HCT116 (cell line): ENCODE results near the gene NCAPD3. TPM values are rescaled to one million over a fixed set of nuclear protein-coding genes. Genes with fewer than 3 reads are reported as not detected.

Experiments
- ATAC-seq: fragments of 200-7000 bp; cut with Tn5 transposase; 2 replicates; pipeline ENCODE4 v1.9.1; 2020; ENCODE audit warnings: mild to moderate bottlenecking, moderate library complexity
- BruUV-seq: library from RNA; stranded (reverse); fragments of 400-500 nt; replicated peaks from 2 replicates; lab custom pipeline; 2021; lab: Mats Ljungman, UMichigan
- CTCF ChIA-PET: fragments of 300-600 bp; sonication (Branson Sonifier 250); formaldehyde crosslinking; loops from one replicate; lab custom pipeline; 2021; ENCODE audit warnings: antibody characterized with exemption; lab: Charles Lee
- POLR2A ChIA-PET: fragments of 300-600, 350-600 bp; sonication (Branson Sonifier 250); formaldehyde crosslinking; loops from one replicate; lab custom pipeline; 2021; ENCODE audit warnings: antibody characterized with exemption; lab: Charles Lee
- RAD21 ChIA-PET, 2 experiments: fragments of 300-600 bp; sonication (Branson Sonifier 250); formaldehyde crosslinking; loops; one replicate each; lab custom pipeline; 2023; ENCODE audit warnings: low total read pairs in 2 of 2; ENCODE audit not compliant: uncharacterized antibody in 2 of 2, unreplicated experiment in 2 of 2, low non-redundant PET in 1 of 2; lab: Charles Lee
- DNase-seq: peaks from one replicate; pipeline ENCODE4 v3.0.0-alpha.2; 2010; ENCODE audit warnings: low read depth, low spot score
- H2AFZ ChIP-seq: fragments of 200-600 bp; shearing (Covaris generic), sonication (generic); 2 replicates; pipeline ENCODE4 v1.6.1; 2017; ENCODE audit warnings: low read depth, mixed run types, mixed read lengths, antibody characterized with exemption, low read length; ENCODE audit not compliant: poor library complexity, severe bottlenecking
- H3K27ac ChIP-seq: 2 replicates; pipeline ENCODE4 v1.5.1; 2012; ENCODE audit warnings: low read depth, low read length
- H3K27me3 ChIP-seq: fragments of 200-600 bp; sonication (generic); 2 replicates; pipeline ENCODE4 v1.6.1; 2016; ENCODE audit warnings: mixed run types, low read length, mixed read lengths; ENCODE audit not compliant: insufficient read depth
- H3K36me3 ChIP-seq, 2 experiments: fragments of 200-500 bp in 1 of 2; fragments of 200-600 bp in 1 of 2; sonication (Bioruptor generic) in 1 of 2; sonication (generic) in 1 of 2; 2 replicates each; pipeline versions ENCODE4 v1.5.1 to v1.6.1; 2014 to 2016; ENCODE audit warnings: low read length in 2 of 2, inconsistent platforms in 1 of 2, mixed read lengths in 1 of 2, mixed run types in 1 of 2; ENCODE audit not compliant: insufficient read depth in 2 of 2, control insufficient read depth in 1 of 2
- H3K4me1 ChIP-seq, 2 experiments: fragments of 200-600 bp in 1 of 2; sonication (generic) in 1 of 2; 2 replicates each; pipeline versions ENCODE4 v1.5.1 to v1.6.1; 2012 to 2017; ENCODE audit warnings: low read length in 2 of 2, inconsistent platforms in 1 of 2, mild to moderate bottlenecking in 1 of 2, mixed read lengths in 1 of 2, mixed run types in 1 of 2, moderate library complexity in 1 of 2; ENCODE audit not compliant: insufficient read depth in 2 of 2, control insufficient read depth in 1 of 2
- H3K4me2 ChIP-seq: fragments of 200-600 bp; sonication (generic); 2 replicates; pipeline ENCODE4 v1.6.1; 2017; ENCODE audit warnings: mixed run types, low read length, mixed read lengths
- H3K4me3 ChIP-seq, 2 experiments: fragments of 200-600 bp in 1 of 2; sonication (generic) in 1 of 2; replicated peaks in 1 of 2; 2 replicates each; pipeline ENCODE4 v1.5.1; 2011 to 2016; ENCODE audit warnings: low read length in 2 of 2, control low read depth in 1 of 2, low read depth in 1 of 2, mild to moderate bottlenecking in 1 of 2, mixed read lengths in 1 of 2, mixed run types in 1 of 2
- H3K79me2 ChIP-seq: fragments of 200-600 bp; sonication (generic); 2 replicates; pipeline ENCODE4 v1.6.1; 2017; ENCODE audit warnings: mild to moderate bottlenecking, mixed run types, low read length, moderate library complexity, mixed read lengths; ENCODE audit not compliant: insufficient read depth
- H3K9ac ChIP-seq: fragments of 200-600 bp; sonication (generic); 2 replicates; pipeline ENCODE4 v1.6.1; 2016; ENCODE audit warnings: low read length, mixed read lengths
- H3K9me2 ChIP-seq: fragments of 200-600 bp; sonication (generic), shearing (Covaris generic); 2 replicates; pipeline ENCODE4 v1.6.1; 2017; ENCODE audit warnings: mixed run types, mild to moderate bottlenecking, moderate library complexity; ENCODE audit not compliant: insufficient read depth
- H3K9me3 ChIP-seq, 2 experiments: fragments of 200-500 bp in 1 of 2; fragments of 200-600 bp in 1 of 2; sonication (Bioruptor generic) in 1 of 2; sonication (generic) in 1 of 2; 2 replicates each; pipeline ENCODE4 v1.6.1; 2014 to 2017; ENCODE audit warnings: low read length in 2 of 2, mixed read lengths in 2 of 2, inconsistent platforms in 1 of 2, low read depth in 1 of 2, mild to moderate bottlenecking in 1 of 2, mixed run types in 1 of 2, moderate library complexity in 1 of 2; ENCODE audit not compliant: control insufficient read depth in 1 of 2, insufficient read depth in 1 of 2
- H4K20me1 ChIP-seq: fragments of 200-600 bp; sonication (generic), shearing (Covaris generic); 2 replicates; pipeline ENCODE4 v1.6.1; 2017; ENCODE audit warnings: mixed run types, mild to moderate bottlenecking, moderate library complexity; ENCODE audit not compliant: insufficient read depth
- ELF1 ChIP-seq: IDR thresholded peaks from 2 replicates; pipeline ENCODE4 v1.6.1; 2012; ENCODE audit warnings: low read depth, borderline replicate concordance
- POLR2AphosphoS5 ChIP-seq: IDR thresholded peaks from 2 replicates; pipeline ENCODE4 v1.6.1; 2011; ENCODE audit warnings: mild to moderate bottlenecking, low read depth, low read length, moderate library complexity
- RAD21 ChIP-seq: IDR thresholded peaks from 2 replicates; pipeline ENCODE4 v1.6.1; 2012; ENCODE audit warnings: low read depth, mild to moderate bottlenecking
- SP1 ChIP-seq: IDR thresholded peaks from 2 replicates; pipeline ENCODE4 v1.6.1; 2012; ENCODE audit warnings: low read depth
- TCF7L2 ChIP-seq: IDR thresholded peaks from 2 replicates; pipeline ENCODE4 v1.7.0; 2011; ENCODE audit warnings: borderline replicate concordance, inconsistent platforms; ENCODE audit not compliant: insufficient read depth, insufficient read length; ENCODE audit errors: extremely low read depth
- ZFX ChIP-seq: fragments of 450-650 bp; IDR thresholded peaks from 2 replicates; pipeline ENCODE4 v1.6.1; 2017
- ZNF274 ChIP-seq: fragments of 200-500 bp; sonication (Bioruptor generic); IDR thresholded peaks from 2 replicates; pipeline ENCODE4 v1.6.1; 2014; ENCODE audit warnings: mild to moderate bottlenecking, low read depth, low read length, inconsistent platforms
- intact Hi-C: fragments of 100-400 bp; cut with micrococcal nuclease; formaldehyde crosslinking; loops from 2 replicates; pipeline ENCODE4 v1.10.0; 2022
- total RNA-seq: library from RNA; stranded (reverse); gene quantifications from one replicate; pipeline ENCODE4 v1.2.1, GENCODE V29; 2021; ENCODE audit not compliant: unreplicated experiment
- TF ChIP-seq, protein P1 (sequence below): IDR thresholded peaks from 2 replicates; pipeline ENCODE4 v1.6.1; 2012
- TF ChIP-seq, protein P2 (sequence below): IDR thresholded peaks from 2 replicates; pipeline ENCODE4 v1.6.1; 2012; ENCODE audit warnings: low read depth

NCAPD3 gene
- total RNA-seq, 1 experiment from 2014 or later, result 71.0 TPM

DNA sequence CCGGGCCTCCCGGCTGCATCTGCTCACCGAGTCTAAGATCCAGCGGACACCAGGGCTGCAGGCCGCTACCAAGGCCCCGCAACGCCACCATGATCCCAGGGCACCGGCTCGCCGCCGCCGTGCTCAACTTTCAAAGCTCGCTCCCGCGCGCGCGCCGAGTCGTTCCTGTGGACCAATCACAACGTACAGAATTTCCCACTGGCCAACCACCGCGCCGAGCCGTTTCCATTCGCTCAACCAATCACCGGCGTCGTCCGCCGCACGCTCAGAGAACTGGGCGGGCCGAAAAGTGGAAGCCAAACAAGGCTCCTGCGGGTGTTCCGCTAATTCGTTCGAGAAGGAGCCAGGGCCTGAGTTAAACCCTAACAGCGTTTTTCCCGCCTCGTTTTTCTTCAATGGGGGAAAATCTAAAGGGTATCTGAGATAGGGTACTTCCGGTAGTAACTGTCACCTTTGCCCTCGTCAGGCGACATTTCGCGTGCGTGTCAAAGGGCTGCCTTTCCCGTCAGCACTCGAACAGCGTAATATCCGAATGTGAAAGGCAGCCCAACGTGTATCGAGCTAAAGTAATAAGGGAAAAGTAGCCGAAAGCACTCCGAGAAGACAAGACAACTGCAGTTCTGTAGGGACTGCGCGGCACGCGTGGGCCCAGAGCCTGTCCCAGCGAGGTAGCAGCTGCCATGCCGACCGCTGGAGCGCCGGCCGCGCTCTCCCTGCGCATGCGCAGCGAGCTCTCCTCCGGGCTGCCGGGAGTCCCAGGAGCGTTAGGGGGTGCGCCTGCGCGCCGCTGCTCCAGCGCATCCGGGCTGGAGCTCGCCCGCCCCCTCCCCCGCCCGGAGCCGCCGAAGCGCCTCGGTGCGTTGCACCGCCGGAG is at the start of gene NCAPD3, which contains the start of gene VPS26B (continued):
- TF ChIP-seq RAD21 (no peak), SP1 (peak; percentile 88), ZFX (peak; percentile 40; the same call in 1 of the 2 replicates), ZNF274 (no peak), POLR2AphosphoS5 (peak; percentile 93), TCF7L2 (peak; percentile 78), ELF1 (no peak; the same call in 1 of the 2 replicates)
- TF ChIP-seq, protein P1, sequence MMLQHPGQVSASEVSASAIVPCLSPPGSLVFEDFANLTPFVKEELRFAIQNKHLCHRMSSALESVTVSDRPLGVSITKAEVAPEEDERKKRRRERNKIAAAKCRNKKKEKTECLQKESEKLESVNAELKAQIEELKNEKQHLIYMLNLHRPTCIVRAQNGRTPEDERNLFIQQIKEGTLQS, result no peak
- TF ChIP-seq, protein P2, sequence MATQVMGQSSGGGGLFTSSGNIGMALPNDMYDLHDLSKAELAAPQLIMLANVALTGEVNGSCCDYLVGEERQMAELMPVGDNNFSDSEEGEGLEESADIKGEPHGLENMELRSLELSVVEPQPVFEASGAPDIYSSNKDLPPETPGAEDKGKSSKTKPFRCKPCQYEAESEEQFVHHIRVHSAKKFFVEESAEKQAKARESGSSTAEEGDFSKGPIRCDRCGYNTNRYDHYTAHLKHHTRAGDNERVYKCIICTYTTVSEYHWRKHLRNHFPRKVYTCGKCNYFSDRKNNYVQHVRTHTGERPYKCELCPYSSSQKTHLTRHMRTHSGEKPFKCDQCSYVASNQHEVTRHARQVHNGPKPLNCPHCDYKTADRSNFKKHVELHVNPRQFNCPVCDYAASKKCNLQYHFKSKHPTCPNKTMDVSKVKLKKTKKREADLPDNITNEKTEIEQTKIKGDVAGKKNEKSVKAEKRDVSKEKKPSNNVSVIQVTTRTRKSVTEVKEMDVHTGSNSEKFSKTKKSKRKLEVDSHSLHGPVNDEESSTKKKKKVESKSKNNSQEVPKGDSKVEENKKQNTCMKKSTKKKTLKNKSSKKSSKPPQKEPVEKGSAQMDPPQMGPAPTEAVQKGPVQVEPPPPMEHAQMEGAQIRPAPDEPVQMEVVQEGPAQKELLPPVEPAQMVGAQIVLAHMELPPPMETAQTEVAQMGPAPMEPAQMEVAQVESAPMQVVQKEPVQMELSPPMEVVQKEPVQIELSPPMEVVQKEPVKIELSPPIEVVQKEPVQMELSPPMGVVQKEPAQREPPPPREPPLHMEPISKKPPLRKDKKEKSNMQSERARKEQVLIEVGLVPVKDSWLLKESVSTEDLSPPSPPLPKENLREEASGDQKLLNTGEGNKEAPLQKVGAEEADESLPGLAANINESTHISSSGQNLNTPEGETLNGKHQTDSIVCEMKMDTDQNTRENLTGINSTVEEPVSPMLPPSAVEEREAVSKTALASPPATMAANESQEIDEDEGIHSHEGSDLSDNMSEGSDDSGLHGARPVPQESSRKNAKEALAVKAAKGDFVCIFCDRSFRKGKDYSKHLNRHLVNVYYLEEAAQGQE, result no peak

DNA sequence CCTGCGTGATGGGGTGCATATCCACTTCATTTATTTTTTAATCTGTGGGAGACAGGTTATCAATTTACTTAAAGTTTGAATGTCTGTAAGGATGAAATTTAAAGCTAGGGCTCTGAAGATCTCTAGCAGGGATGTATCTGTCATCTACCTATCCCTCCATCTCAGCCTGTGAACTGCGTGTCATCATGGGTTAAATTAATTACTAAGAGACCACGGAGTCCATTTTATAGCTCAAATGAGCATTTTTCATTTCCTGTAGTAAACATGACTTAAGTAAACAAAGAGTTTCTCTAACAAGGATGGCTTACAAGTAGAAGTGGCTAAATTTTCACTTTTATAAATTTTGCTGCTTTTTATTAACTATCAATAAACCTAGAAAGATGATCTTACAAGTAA is 49.5 kb upstream of the NCAPD3 start:
- BruUV-seq, result no TSS peak
- no peak for DNase-seq
- H3K9me3 ChIP-seq, result no peaks in the 10 kb centered on the region
- H3K4me2 ChIP-seq, result no peak overlapping the region
- H3K27me3 ChIP-seq, result no peaks in the 10 kb centered on the region
- intact Hi-C loops, result no loop called here
- POLR2A ChIA-PET, result no interaction called here
- no peak overlapping the region for H3K9ac ChIP-seq
- H3K4me3 ChIP-seq, result no peak overlapping the region
- no peaks in the 10 kb centered on the region for H3K36me3 ChIP-seq
- TF ChIP-seq, protein P1, result no peak
- TF ChIP-seq, all 23 proteins: peak for 0
- CTCF ChIA-PET, result no interaction called here
- Histone ChIP-seq H2AFZ (no peak overlapping the region), H3K9me2 (no peaks in the 10 kb centered on the region), H3K79me2 (no peaks in the 10 kb centered on the region), H3K4me1 (no peaks in the 10 kb centered on the region), H4K20me1 (no peaks in the 10 kb centered on the region), H3K27ac (no peak overlapping the region)
- RAD21 ChIA-PET, result no interaction called here
- ATAC-seq, result no peak
